Panc1 (cell line): Measurements from ENCODE around the gene NHLRC2. TPM values are rescaled to one million over a fixed set of nuclear protein-coding genes. Genes with fewer than 3 reads are reported as not detected.

ENCODE experiments used
- ATAC-seq: fragments of 200-7000 bp; cut with Tn5 transposase; 2 replicates; pipeline ENCODE4 v1.9.1; 2020; ENCODE audit warnings: mild to moderate bottlenecking, moderate library complexity
- BruUV-seq: library from RNA; stranded (reverse); fragments of 400-500 nt; replicated peaks from 2 replicates; lab custom pipeline; 2021; lab: Mats Ljungman, UMichigan
- CTCF ChIA-PET: fragments of 300-600 bp; sonication (Branson Sonifier 250); formaldehyde crosslinking; loops from one replicate; lab custom pipeline; 2022; ENCODE audit warnings: antibody characterized with exemption; lab: Charles Lee
- POLR2A ChIA-PET: fragments of 300-600 bp; sonication (Branson Sonifier 250); formaldehyde crosslinking; loops from one replicate; lab custom pipeline; 2022; ENCODE audit warnings: antibody characterized with exemption; lab: Charles Lee
- DNase-seq: peaks from one replicate; pipeline ENCODE4 v3.0.0-alpha.2; 2010; ENCODE audit warnings: low read depth, low spot score
- H3K27ac ChIP-seq: 2 replicates; pipeline ENCODE4 v1.5.1; 2011; ENCODE audit warnings: mild to moderate bottlenecking, low read length, inconsistent platforms
- H3K27me3 ChIP-seq: fragments of 200-500 bp; sonication (Bioruptor generic); 2 replicates; pipeline ENCODE4 v1.6.0; 2014; ENCODE audit warnings: low read length, inconsistent platforms; ENCODE audit not compliant: control insufficient read depth, insufficient read depth
- H3K36me3 ChIP-seq: fragments of 200-500 bp; sonication (Bioruptor generic); 2 replicates; pipeline ENCODE4 v1.5.1; 2014; ENCODE audit warnings: inconsistent platforms, mild to moderate bottlenecking, low read length, moderate library complexity; ENCODE audit not compliant: control insufficient read depth, insufficient read depth
- H3K4me1 ChIP-seq: 2 replicates; pipeline ENCODE4 v1.5.1; 2011; ENCODE audit warnings: inconsistent platforms, mild to moderate bottlenecking, low read length, moderate library complexity; ENCODE audit not compliant: control insufficient read depth, insufficient read depth
- H3K4me3 ChIP-seq, 2 experiments: 2 replicates each; pipeline ENCODE4 v1.5.1; 2011 to 2012; ENCODE audit warnings: low read depth in 2 of 2, low read length in 2 of 2, mild to moderate bottlenecking in 2 of 2, inconsistent platforms in 1 of 2, moderate library complexity in 1 of 2
- H3K9me3 ChIP-seq: fragments of 200-500 bp; sonication (Bioruptor generic); 2 replicates; pipeline ENCODE4 v1.5.1; 2014; ENCODE audit warnings: low read depth, mild to moderate bottlenecking, inconsistent platforms, low read length, moderate library complexity; ENCODE audit not compliant: control insufficient read depth, insufficient read depth
- POLR2AphosphoS5 ChIP-seq: IDR thresholded peaks from 2 replicates; pipeline ENCODE4 v1.6.1; 2012; ENCODE audit warnings: mild to moderate bottlenecking, low read depth, low read length, moderate library complexity
- SIN3A ChIP-seq: IDR thresholded peaks from 2 replicates; pipeline ENCODE4 v1.6.1; 2012; ENCODE audit warnings: low read depth, mild to moderate bottlenecking, low read length, moderate library complexity, borderline replicate concordance; ENCODE audit not compliant: insufficient read depth
- TCF7L2 ChIP-seq: IDR thresholded peaks from 2 replicates; pipeline ENCODE4 v1.6.1; 2011; ENCODE audit warnings: mild to moderate bottlenecking, low read depth, low read length, inconsistent platforms
- in situ Hi-C: cut with HindIII; loops from 2 replicates; pipeline ENCODE4 v1.10.0; 2016; ENCODE audit warnings: low sequenced_read_pairs, low pct_unique_long_range_greater_than_20kb
- intact Hi-C: fragments of 100-400 bp; cut with micrococcal nuclease; formaldehyde crosslinking; loops from one replicate; pipeline ENCODE4 v1.10.0; 2022; ENCODE audit not compliant: unreplicated experiment
- total RNA-seq: library from RNA; stranded (reverse); gene quantifications from one replicate; pipeline ENCODE4 v1.2.1, GENCODE V29; 2021; ENCODE audit not compliant: unreplicated experiment
- TF ChIP-seq, protein P1 (sequence below): fragments of 450-650 bp; IDR thresholded peaks from 2 replicates; pipeline ENCODE4 v1.5.1; 2017; ENCODE audit warnings: mild to moderate bottlenecking
- TF ChIP-seq, protein P2 (sequence below), 2 experiments: IDR thresholded peaks; 2 replicates each; pipeline ENCODE4 v1.6.1; 2011 to 2012; ENCODE audit warnings: low read depth in 2 of 2, control low read depth in 1 of 2, low read length in 1 of 2, mild to moderate bottlenecking in 1 of 2, moderate library complexity in 1 of 2; ENCODE audit not compliant: insufficient read depth in 1 of 2

NHLRC2 gene
- total RNA-seq, 1 experiment from 2014 or later: 47.3 TPM

DNA sequence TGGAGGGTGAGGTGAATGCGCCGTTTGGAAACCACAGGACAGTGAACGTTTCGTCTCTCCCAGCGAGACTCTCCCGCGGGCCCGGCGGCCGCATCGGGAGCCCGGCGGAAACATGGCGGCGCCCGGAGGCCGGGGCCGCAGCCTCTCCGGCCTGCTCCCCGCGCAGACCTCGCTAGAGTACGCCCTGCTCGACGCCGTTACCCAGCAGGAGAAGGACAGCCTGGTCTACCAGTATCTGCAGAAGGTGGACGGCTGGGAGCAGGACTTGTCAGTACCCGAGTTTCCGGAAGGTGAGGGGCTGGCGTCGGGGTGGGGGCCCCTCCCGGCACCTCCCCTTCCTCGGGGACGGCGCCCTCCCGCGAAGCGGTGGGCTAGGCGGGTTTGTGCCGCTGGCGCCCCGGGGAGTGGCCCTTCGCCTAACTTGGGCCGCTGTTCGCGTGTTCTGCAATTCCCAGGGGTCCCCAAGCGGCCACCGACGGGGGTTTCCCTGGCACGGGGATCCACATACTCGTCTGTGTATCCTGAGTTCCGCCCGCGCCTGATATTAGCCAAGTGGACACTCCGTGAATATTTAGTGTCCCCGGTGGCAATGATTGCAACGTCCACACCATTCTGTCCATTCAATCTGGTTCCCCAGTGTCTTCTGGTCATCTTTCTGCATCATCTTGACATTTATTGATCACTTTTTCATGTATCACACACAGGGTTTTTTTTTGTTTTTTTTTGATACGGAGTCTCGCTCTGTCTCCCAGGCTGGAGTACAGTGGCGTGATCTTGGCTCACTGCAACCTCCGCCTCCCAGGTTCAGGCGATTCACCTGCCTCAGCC, 514 bp downstream of the NHLRC2 start:
- Histone ChIP-seq H3K27ac (peak overlapping the region; percentile 99), H3K4me3 (peak overlapping the region; percentile 74 to 77), H3K4me1 (peaks cover 32% of the 10 kb centered on the region), H3K9me3 (no peaks in the 10 kb centered on the region), H3K27me3 (no peaks in the 10 kb centered on the region), H3K36me3 (peaks cover 17% of the 10 kb centered on the region)
- ATAC-seq: peak; percentile 78
- DNase-seq: no peak
- TF ChIP-seq TCF7L2 (0 out of 2 replicates have a peak, but pooled peaks have one; percentile 9), POLR2AphosphoS5 (peak; percentile 76)
- TF ChIP-seq, protein P1, sequence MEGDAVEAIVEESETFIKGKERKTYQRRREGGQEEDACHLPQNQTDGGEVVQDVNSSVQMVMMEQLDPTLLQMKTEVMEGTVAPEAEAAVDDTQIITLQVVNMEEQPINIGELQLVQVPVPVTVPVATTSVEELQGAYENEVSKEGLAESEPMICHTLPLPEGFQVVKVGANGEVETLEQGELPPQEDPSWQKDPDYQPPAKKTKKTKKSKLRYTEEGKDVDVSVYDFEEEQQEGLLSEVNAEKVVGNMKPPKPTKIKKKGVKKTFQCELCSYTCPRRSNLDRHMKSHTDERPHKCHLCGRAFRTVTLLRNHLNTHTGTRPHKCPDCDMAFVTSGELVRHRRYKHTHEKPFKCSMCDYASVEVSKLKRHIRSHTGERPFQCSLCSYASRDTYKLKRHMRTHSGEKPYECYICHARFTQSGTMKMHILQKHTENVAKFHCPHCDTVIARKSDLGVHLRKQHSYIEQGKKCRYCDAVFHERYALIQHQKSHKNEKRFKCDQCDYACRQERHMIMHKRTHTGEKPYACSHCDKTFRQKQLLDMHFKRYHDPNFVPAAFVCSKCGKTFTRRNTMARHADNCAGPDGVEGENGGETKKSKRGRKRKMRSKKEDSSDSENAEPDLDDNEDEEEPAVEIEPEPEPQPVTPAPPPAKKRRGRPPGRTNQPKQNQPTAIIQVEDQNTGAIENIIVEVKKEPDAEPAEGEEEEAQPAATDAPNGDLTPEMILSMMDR: no peak
- BruUV-seq: TSS peak; percentile 61
- in situ Hi-C loops (no loop called here), intact Hi-C loops (no loop called here)
- ChIA-PET CTCF (no interaction called here), POLR2A (interaction anchor here (0.7 kb wide), 1 partner anchor 194 kb away, joined by 3 read pairs; no protein-coding TSS in a partner anchor)

DNA sequence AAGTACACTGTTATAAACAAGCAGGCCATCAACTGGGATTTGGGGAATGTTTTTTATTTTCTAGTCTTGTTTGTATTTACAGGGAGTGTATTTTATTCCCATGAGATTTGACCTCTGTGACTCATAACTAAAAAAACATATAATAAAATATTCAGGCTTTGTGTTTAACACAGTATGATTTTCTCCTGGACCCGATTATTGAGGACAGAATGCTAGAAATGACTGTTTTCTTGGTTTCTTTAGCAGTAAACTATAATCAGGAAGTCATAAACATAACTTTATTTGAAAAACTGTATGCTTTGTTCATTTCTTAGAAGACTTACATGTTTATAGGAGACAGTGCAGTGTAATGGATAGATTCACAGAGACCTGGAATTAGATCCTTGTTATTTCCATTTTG, 2.1 kb downstream of the NHLRC2 start:
- no peaks in the 10 kb centered on the region for H3K27me3 ChIP-seq
- intact Hi-C loops: no loop called here
- H3K9me3 ChIP-seq: no peaks in the 10 kb centered on the region
- no peak for ATAC-seq
- peaks cover 31% of the 10 kb centered on the region for H3K36me3 ChIP-seq
- in situ Hi-C loops: no loop called here
- ChIA-PET CTCF (no interaction called here), POLR2A (no interaction called here)
- peak overlapping the region; percentile 74 to 77; a peak in 3 of 4 replicates for H3K4me3 ChIP-seq
- peak overlapping the region; percentile 99; the same call in 1 of the 2 replicates for H3K27ac ChIP-seq
- DNase-seq: no peak
- no TSS peak for BruUV-seq
- peaks cover 30% of the 10 kb centered on the region for H3K4me1 ChIP-seq
- TF ChIP-seq, protein P1: no peak
- no peak for TF ChIP-seq SIN3A
- TF ChIP-seq, protein P2, sequence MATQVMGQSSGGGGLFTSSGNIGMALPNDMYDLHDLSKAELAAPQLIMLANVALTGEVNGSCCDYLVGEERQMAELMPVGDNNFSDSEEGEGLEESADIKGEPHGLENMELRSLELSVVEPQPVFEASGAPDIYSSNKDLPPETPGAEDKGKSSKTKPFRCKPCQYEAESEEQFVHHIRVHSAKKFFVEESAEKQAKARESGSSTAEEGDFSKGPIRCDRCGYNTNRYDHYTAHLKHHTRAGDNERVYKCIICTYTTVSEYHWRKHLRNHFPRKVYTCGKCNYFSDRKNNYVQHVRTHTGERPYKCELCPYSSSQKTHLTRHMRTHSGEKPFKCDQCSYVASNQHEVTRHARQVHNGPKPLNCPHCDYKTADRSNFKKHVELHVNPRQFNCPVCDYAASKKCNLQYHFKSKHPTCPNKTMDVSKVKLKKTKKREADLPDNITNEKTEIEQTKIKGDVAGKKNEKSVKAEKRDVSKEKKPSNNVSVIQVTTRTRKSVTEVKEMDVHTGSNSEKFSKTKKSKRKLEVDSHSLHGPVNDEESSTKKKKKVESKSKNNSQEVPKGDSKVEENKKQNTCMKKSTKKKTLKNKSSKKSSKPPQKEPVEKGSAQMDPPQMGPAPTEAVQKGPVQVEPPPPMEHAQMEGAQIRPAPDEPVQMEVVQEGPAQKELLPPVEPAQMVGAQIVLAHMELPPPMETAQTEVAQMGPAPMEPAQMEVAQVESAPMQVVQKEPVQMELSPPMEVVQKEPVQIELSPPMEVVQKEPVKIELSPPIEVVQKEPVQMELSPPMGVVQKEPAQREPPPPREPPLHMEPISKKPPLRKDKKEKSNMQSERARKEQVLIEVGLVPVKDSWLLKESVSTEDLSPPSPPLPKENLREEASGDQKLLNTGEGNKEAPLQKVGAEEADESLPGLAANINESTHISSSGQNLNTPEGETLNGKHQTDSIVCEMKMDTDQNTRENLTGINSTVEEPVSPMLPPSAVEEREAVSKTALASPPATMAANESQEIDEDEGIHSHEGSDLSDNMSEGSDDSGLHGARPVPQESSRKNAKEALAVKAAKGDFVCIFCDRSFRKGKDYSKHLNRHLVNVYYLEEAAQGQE (IDR thresholded peaks at IDR 0.05; ENCODE audit: insufficient read depth in 1 of 2, low read depth in 2 of 2, low read length in 1 of 2): no peak
